ENCODE results near the gene RAPSN.
A peak's percentile ranks its signal among the peaks of the same experiment; 100 is the strongest.

RAPSN gene

DNA sequence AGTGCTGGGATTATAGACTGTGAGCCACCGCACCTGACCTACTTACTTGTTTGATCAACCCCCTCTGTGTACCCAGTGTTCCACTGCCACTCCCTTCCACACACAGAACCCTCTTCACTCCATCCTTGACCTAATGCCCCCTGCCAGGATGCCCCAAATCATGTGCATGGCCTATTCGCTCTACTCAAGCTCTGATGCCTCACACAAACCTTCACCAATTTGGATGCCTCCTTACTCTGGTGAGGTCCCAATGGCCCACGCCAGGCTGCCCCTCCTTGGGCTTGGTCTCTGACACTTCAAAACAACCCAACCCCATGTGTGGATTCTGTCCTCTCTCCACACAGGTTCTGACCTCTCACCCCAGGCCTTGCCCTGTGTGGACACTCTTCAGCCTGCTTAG is 13.2 kb downstream of the RAPSN start:
- FAIRE-seq, result no peak
- no peak for DNase-seq (ENCODE audit: insufficient read length, low spot score)
- TF ChIP-seq, protein P1, sequence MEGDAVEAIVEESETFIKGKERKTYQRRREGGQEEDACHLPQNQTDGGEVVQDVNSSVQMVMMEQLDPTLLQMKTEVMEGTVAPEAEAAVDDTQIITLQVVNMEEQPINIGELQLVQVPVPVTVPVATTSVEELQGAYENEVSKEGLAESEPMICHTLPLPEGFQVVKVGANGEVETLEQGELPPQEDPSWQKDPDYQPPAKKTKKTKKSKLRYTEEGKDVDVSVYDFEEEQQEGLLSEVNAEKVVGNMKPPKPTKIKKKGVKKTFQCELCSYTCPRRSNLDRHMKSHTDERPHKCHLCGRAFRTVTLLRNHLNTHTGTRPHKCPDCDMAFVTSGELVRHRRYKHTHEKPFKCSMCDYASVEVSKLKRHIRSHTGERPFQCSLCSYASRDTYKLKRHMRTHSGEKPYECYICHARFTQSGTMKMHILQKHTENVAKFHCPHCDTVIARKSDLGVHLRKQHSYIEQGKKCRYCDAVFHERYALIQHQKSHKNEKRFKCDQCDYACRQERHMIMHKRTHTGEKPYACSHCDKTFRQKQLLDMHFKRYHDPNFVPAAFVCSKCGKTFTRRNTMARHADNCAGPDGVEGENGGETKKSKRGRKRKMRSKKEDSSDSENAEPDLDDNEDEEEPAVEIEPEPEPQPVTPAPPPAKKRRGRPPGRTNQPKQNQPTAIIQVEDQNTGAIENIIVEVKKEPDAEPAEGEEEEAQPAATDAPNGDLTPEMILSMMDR (IDR thresholded peaks at IDR 0.05; ENCODE audit: insufficient read depth, missing control alignments), result no peak

DNA sequence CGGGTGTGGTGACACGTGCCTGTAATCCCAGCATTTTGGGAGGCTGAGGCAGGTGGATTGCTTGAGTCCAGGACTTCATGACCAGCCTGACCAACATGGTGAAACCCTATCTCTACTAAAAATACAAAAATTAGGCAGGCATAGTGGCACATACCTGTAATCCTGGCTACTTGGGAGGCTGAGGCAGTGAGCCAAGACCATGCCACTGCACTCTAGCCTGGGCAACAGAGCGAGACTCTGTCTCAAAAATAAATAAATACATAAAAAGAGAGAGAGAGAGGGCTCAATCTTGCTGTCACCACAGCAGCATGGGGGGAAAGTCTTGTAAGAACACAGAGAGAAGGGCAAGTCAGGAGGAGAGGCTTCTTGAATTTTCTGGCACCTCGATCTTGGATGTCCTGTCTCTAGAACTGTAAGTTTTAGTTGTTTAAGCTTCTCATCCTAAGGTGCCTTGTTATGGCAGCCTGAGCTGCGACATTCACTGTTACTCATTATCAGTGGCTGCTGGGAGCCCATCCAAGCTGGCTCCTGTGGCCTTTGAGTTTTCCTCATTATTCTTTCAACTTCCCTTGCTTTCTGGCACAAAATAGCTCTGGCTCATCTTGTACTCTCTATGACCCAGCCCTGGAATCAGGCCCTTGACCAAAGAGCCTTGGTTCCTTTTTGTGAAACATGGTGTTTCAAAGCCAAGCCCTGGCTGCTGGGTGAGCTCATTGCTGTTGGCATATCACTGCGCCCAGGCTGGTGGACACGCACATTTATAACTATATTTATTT is 14.7 kb downstream of the RAPSN start:
- no peak for FAIRE-seq
- TF ChIP-seq, protein P1 (IDR thresholded peaks at IDR 0.05; ENCODE audit: insufficient read depth, missing control alignments), result no peak
- no peak for DNase-seq (ENCODE audit: insufficient read length, low spot score)

DNA sequence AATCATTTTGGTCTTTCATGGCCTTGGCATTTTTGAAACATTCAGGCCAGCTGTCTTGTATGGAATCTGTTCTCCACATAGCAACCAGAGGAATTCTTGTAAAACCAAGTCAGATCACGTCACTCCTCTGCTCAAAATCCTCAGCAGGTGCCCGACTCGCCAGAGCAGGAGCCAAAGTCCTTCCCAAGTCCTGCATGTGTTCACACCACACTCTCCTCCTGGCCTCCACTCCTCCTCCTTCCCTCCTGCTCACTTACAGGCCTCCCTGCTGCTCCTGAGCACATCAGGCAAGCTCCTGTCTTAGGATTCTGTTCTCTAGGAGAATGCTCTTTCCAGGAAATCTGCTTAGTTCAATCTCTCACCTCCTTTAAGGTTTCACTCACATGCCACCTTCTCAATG is 15.8 kb downstream of the RAPSN start:
- FAIRE-seq, result no peak
- DNase-seq (ENCODE audit: insufficient read length, low spot score), result no peak
- TF ChIP-seq, protein P1 (IDR thresholded peaks at IDR 0.05; ENCODE audit: insufficient read depth, missing control alignments), result no peak

DNA sequence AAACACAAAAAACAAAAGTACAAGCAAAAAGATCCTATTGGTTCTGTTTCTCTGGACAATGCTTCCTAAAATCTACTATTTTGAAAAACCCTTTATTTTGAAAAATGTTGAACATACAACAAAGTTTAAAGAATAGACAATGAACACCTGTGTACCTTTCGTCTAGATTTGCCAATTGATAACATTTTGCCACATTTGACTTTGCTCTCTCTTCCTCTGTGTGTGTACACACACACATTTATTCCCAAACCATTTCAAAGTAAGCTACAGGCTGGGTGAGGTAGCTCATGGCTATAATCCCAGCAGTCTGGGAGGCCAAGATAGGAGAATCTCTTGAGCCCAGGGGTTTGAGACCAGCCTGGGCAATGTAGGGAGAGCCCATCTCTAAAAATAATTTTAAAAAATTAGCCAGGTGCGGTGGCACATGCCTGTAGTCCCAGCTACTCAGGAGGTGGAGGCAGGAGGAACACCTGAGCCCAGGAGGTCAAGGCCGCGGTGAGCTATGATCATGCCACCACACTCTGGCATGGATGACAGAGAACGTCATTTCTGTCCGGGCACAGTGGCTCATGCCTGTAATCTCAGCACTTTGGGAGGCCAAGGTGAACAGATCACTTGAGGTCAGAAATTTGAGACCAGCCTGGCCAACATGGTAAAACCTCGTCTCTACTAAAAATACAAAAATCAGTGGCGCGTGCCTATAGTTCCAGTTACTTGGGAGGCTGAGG is 17.4 kb downstream of the RAPSN start:
- DNase-seq (ENCODE audit: insufficient read length, low spot score) (no peak), FAIRE-seq (no peak)
- TF ChIP-seq, protein P1 (IDR thresholded peaks at IDR 0.05; ENCODE audit: insufficient read depth, missing control alignments), result no peak

DNA sequence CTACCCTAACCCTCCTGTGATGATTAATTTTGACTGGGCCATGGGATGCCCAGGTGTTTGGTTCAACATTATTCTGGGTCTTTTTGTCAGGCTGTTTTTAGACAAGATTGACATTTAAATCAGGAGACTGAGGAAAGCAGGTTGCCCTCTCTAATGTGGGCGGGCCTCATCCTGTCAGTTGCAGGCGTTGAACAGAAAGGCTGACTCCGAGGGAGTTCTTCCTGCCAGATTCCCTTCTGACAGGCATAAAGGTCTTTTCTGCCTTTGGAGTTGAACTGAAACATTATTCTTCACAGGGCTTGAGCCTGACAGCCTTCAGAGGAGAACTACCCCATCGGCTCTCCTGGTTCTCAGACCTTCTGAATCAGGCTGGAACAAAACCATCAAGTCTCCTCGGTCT is 18.4 kb downstream of the RAPSN start:
- FAIRE-seq, result no peak
- TF ChIP-seq, protein P1 (IDR thresholded peaks at IDR 0.05; ENCODE audit: insufficient read depth, missing control alignments), result no peak
- DNase-seq (ENCODE audit: insufficient read length, low spot score), result no peak

DNA sequence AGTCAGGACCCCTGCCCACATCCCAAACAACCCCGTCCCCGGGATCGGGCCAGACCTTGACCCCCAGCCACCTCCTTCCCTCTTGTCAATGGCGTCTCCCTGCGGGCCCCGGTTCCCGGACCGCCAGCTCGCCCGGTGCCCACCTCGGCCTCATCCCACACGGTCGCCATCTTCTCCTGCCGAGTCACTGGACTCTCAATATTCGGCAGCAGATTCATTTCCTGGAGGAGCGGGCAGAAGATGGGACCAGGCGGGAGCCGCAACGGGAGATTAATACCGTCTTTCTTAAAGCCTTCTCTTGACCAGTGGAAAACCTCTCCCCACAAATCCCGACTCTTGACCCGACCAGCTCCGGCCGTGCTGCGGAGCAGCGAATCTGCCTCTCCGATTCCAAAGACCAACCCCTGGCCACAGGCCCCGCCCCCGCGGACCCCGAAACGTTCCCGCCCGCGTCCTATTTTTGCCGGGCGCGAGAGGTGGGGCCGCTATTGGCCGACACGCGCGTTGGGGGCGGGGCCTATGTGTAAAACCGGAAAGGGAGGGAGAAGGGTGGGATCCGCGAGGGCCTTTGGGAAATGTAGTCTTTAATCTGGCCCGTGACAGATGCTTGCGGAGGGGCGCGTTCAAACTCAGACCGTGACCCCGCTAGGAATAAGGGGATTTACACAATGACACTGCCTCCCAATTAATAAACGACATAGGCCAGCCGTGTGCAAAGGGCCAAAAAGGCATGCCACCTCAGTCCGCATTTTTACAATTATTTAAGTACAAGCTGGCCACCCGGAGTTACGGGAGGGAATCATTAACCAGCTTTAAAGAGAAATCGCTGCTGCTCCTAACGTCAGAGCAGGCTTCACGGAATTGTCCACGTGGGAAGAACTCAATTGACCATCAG is 22.6 kb downstream of the RAPSN start, which contains the start of gene PSMC3:
PSMC3 (minus strand) TSS at position 378 of the 895 bp plus-strand sequence; CDS start at position 218, 160 bp downstream.
- DNase-seq (ENCODE audit: insufficient read length, low spot score), result peak; percentile 87
- TF ChIP-seq, protein P1 (IDR thresholded peaks at IDR 0.05; ENCODE audit: insufficient read depth, missing control alignments), result no peak
- FAIRE-seq, result no peak

All from D721Med (cell line).